Muscle layer of colon (tissue), 2 donors: ENCODE results near the gene C6orf141.
A peak's percentile ranks its signal among the peaks of the same experiment; 100 is the strongest.

Source experiments
- H3K27ac ChIP-seq: one replicate; pipeline ENCODE4 v1.7.0; 2013; ENCODE audit warnings: low read depth, mild to moderate bottlenecking, low read length, moderate library complexity
- H3K27me3 ChIP-seq, 2 donors: one replicate each; pipeline ENCODE4 v1.7.0; 2013; ENCODE audit warnings: low read length in 2 of 2, mild to moderate bottlenecking in 2 of 2; ENCODE audit not compliant: insufficient read depth in 2 of 2, control insufficient read depth in 1 of 2
- H3K36me3 ChIP-seq: one replicate; pipeline ENCODE4 v1.7.0; 2013; ENCODE audit warnings: mild to moderate bottlenecking, low read length; ENCODE audit not compliant: insufficient read depth
- H3K4me1 ChIP-seq: one replicate; pipeline ENCODE4 v1.7.0; 2013; ENCODE audit warnings: mild to moderate bottlenecking, low read length; ENCODE audit not compliant: insufficient read depth
- H3K4me3 ChIP-seq, 2 donors: one replicate each; pipeline ENCODE4 v1.7.0; 2013; ENCODE audit warnings: low read length in 2 of 2, low read depth in 1 of 2, mild to moderate bottlenecking in 1 of 2, moderate library complexity in 1 of 2
- H3K9ac ChIP-seq: one replicate; pipeline ENCODE4 v1.7.0; 2013; ENCODE audit warnings: low read length
- H3K9me3 ChIP-seq: one replicate; pipeline ENCODE4 v1.7.0; 2013; ENCODE audit warnings: mild to moderate bottlenecking, low read length
- donor health status: abdominal sarcoma.
- donor health status: Adenocarcinoma of cecum.

C6orf141 gene

GRCh38 chr6:49550492-49551077 is at the start of gene C6orf141:
Gene C6orf141, plus strand, starts transcription at chr6:49550668. Its CDS starts 125 bp downstream, at chr6:49550793.
- no peak within 1 kb of the TSS for H3K27ac ChIP-seq
- H3K4me3 ChIP-seq: peak within 1 kb of the TSS; percentile 31 to 57
- H3K4me1 ChIP-seq: no peaks in the 10 kb centered on the region
- peaks cover 15 to 16% of the 10 kb centered on the region in 2 donors for H3K27me3 ChIP-seq
- no peaks in the 10 kb centered on the region for H3K36me3 ChIP-seq
- no peak within 1 kb of the TSS for H3K9ac ChIP-seq
- no peaks in the 10 kb centered on the region for H3K9me3 ChIP-seq

- Histone ChIP-seq H3K27ac (no peak overlapping the region), H3K9ac (no peak overlapping the region), H3K36me3 (no peaks in the 10 kb centered on the region), H3K4me3 (no peak overlapping the region), H3K4me1 (no peaks in the 10 kb centered on the region), H3K27me3 (no peaks in the 10 kb centered on the region), H3K9me3 (no peaks in the 10 kb centered on the region)
Observed at GRCh38 chr6:49504666-49505065, 45.8 kb upstream of the C6orf141 start.

GRCh38 chr6:49506569-49507111 is 43.8 kb upstream of the C6orf141 start:
- H3K4me3 ChIP-seq: no peak overlapping the region
- no peaks in the 10 kb centered on the region for H3K9me3 ChIP-seq
- H3K36me3 ChIP-seq: no peaks in the 10 kb centered on the region
- no peaks in the 10 kb centered on the region for H3K27me3 ChIP-seq
- H3K9ac ChIP-seq: no peak overlapping the region
- no peaks in the 10 kb centered on the region for H3K4me1 ChIP-seq
- no peak overlapping the region for H3K27ac ChIP-seq

GRCh38 chr6:49509342-49509741 is 41.1 kb upstream of the C6orf141 start:
- Histone ChIP-seq H3K4me1 (no peaks in the 10 kb centered on the region), H3K36me3 (no peaks in the 10 kb centered on the region), H3K9me3 (no peaks in the 10 kb centered on the region), H3K27ac (no peak overlapping the region), H3K9ac (no peak overlapping the region), H3K4me3 (no peak overlapping the region), H3K27me3 (no peaks in the 10 kb centered on the region)

- Histone ChIP-seq H3K4me1 (no peaks in the 10 kb centered on the region), H3K9ac (no peak overlapping the region), H3K4me3 (no peak overlapping the region), H3K36me3 (no peaks in the 10 kb centered on the region), H3K9me3 (no peaks in the 10 kb centered on the region), H3K27me3 (no peaks in the 10 kb centered on the region), H3K27ac (no peak overlapping the region)
Observed at GRCh38 chr6:49513153-49513989, 37.1 kb upstream of the C6orf141 start.

GRCh38 chr6:49514571-49515484 is 35.6 kb upstream of the C6orf141 start:
- Histone ChIP-seq H3K27ac (no peak overlapping the region), H3K36me3 (no peaks in the 10 kb centered on the region)

GRCh38 chr6:49515485-49516146 is 34.9 kb upstream of the C6orf141 start:
- Histone ChIP-seq H3K27ac (no peak overlapping the region), H3K9ac (no peak overlapping the region), H3K36me3 (no peaks in the 10 kb centered on the region), H3K4me1 (no peaks in the 10 kb centered on the region), H3K9me3 (no peaks in the 10 kb centered on the region), H3K4me3 (no peak overlapping the region), H3K27me3 (no peaks in the 10 kb centered on the region)

More at GRCh38 chr6:49514571-49515484, 35.6 kb upstream of the C6orf141 start:
- no peak overlapping the region for H3K9ac ChIP-seq
- no peaks in the 10 kb centered on the region for H3K9me3 ChIP-seq
- H3K27me3 ChIP-seq: no peaks in the 10 kb centered on the region
- no peaks in the 10 kb centered on the region for H3K4me1 ChIP-seq
- H3K4me3 ChIP-seq: no peak overlapping the region

GRCh38 chr6:49516147-49516505 is 34.3 kb upstream of the C6orf141 start:
- H3K36me3 ChIP-seq: no peaks in the 10 kb centered on the region
- H3K9me3 ChIP-seq: no peaks in the 10 kb centered on the region
- no peaks in the 10 kb centered on the region for H3K4me1 ChIP-seq
- H3K9ac ChIP-seq: no peak overlapping the region
- no peak overlapping the region for H3K4me3 ChIP-seq
- H3K27me3 ChIP-seq: no peaks in the 10 kb centered on the region
- no peak overlapping the region for H3K27ac ChIP-seq

- Histone ChIP-seq H3K4me1 (no peaks in the 10 kb centered on the region), H3K27me3 (no peaks in the 10 kb centered on the region), H3K9me3 (no peaks in the 10 kb centered on the region), H3K27ac (no peak overlapping the region), H3K36me3 (no peaks in the 10 kb centered on the region), H3K4me3 (no peak overlapping the region), H3K9ac (no peak overlapping the region)
Observed at GRCh38 chr6:49517919-49518318, 32.5 kb upstream of the C6orf141 start.

- Histone ChIP-seq H3K27me3 (no peaks in the 10 kb centered on the region), H3K36me3 (no peaks in the 10 kb centered on the region), H3K4me1 (no peaks in the 10 kb centered on the region), H3K27ac (no peak overlapping the region), H3K9ac (no peak overlapping the region), H3K4me3 (no peak overlapping the region), H3K9me3 (no peaks in the 10 kb centered on the region)
Observed at GRCh38 chr6:49519660-49520059, 30.8 kb upstream of the C6orf141 start.
